H1 (cell line): ENCODE data around the gene SLC24A4. TPM values are rescaled to one million over a fixed set of nuclear protein-coding genes. Genes with fewer than 3 reads are reported as not detected.

Experiments
- CTCF ChIA-PET: fragments of 300-600 bp; sonication (Branson Sonifier 250); formaldehyde crosslinking; loops from one replicate; lab custom pipeline; 2021; ENCODE audit not compliant: partially characterized antibody; lab: Charles Lee
- POLR2A ChIA-PET: fragments of 300-600 bp; sonication (Branson Sonifier 250); formaldehyde crosslinking; loops from one replicate; lab custom pipeline; 2021; ENCODE audit warnings: inconsistent platforms; ENCODE audit not compliant: partially characterized antibody; lab: Charles Lee
- DNase-seq, 2 experiments: peaks; one replicate each; pipeline versions ENCODE4 v3.0.0 to v3.0.0-alpha.2; 2010 to 2022; ENCODE audit warnings: low spot score in 2 of 2, low read depth in 1 of 2, mixed read lengths in 1 of 2
- FAIRE-seq: peaks from 2 replicates; lab custom pipeline; 2011; peaks lifted over from hg19 to GRCh38; lab: Jason Lieb, UNC
- H2AFZ ChIP-seq: 2 replicates; pipeline ENCODE4 v1.8.1; 2012; ENCODE audit warnings: low read length, inconsistent platforms
- H2AK5ac ChIP-seq: 2 replicates; pipeline ENCODE4 v1.6.1; 2013; ENCODE audit warnings: low read depth, low read length
- H2BK120ac ChIP-seq: replicated peaks from 2 replicates; pipeline ENCODE3; 2013; ENCODE audit warnings: low read depth, low read length, inconsistent platforms
- H2BK12ac ChIP-seq: 2 replicates; pipeline ENCODE4 v1.6.1; 2013; ENCODE audit warnings: low read depth, low read length
- H2BK15ac ChIP-seq: 2 replicates; pipeline ENCODE4 v1.6.1; 2013; ENCODE audit warnings: low read length
- H2BK20ac ChIP-seq: 2 replicates; pipeline ENCODE4 v1.6.1; 2013; ENCODE audit warnings: low read length
- H2BK5ac ChIP-seq: 2 replicates; pipeline ENCODE4 v1.6.1; 2013; ENCODE audit warnings: low read depth, low read length
- H3K14ac ChIP-seq: 2 replicates; pipeline ENCODE4 v1.6.1; 2013; ENCODE audit warnings: inconsistent platforms; ENCODE audit not compliant: insufficient read length
- H3K18ac ChIP-seq: 2 replicates; pipeline ENCODE4 v1.6.1; 2013; ENCODE audit warnings: low read length; ENCODE audit errors: extremely low read depth
- H3K23ac ChIP-seq: 2 replicates; pipeline ENCODE4 v1.6.1; 2013; ENCODE audit warnings: inconsistent platforms; ENCODE audit not compliant: insufficient read length
- H3K23me2 ChIP-seq: 2 replicates; pipeline ENCODE4 v1.6.1; 2013; ENCODE audit warnings: low read depth, low read length
- H3K27ac ChIP-seq: 2 replicates; pipeline ENCODE4 v1.6.1; 2011; ENCODE audit warnings: low read depth, low read length, inconsistent platforms
- H3K27me3 ChIP-seq, 4 experiments: replicated peaks in 1 of 4; 1 replicate in 1 of 4; 2 replicates in 3 of 4; pipeline versions ENCODE4 v1.6.1 to v1.8.1; 2011 to 2013; ENCODE audit warnings: low read length in 3 of 4, mild to moderate bottlenecking in 3 of 4, inconsistent platforms in 2 of 4, mixed read lengths in 2 of 4, moderate library complexity in 1 of 4; ENCODE audit not compliant: control insufficient read depth in 3 of 4, insufficient read depth in 3 of 4; ENCODE audit errors: extremely low read depth in 1 of 4
- H3K36me3 ChIP-seq, 4 experiments: 2 replicates each; pipeline versions ENCODE4 v1.6.1 to v1.8.1; 2011 to 2013; ENCODE audit warnings: mild to moderate bottlenecking in 4 of 4, low read length in 3 of 4, moderate library complexity in 2 of 4, control low read depth in 1 of 4, inconsistent platforms in 1 of 4; ENCODE audit not compliant: insufficient read depth in 4 of 4, control insufficient read depth in 2 of 4
- H3K4ac ChIP-seq: replicated peaks from 2 replicates; pipeline ENCODE3; 2013; ENCODE audit warnings: low read length, low read depth, mixed read lengths, inconsistent platforms; ENCODE audit not compliant: insufficient read length
- H3K4me1 ChIP-seq, 4 experiments: replicated peaks in 1 of 4; 1 replicate in 1 of 4; 2 replicates in 3 of 4; pipeline versions ENCODE4 v1.6.1 to v1.8.1; 2011 to 2013; ENCODE audit warnings: low read length in 3 of 4, inconsistent platforms in 2 of 4, mixed read lengths in 1 of 4; ENCODE audit not compliant: insufficient read depth in 4 of 4, control insufficient read depth in 3 of 4
- H3K4me2 ChIP-seq, 2 experiments: 2 replicates each; pipeline versions ENCODE4 v1.6.1 to v1.8.1; 2011 to 2013; ENCODE audit warnings: low read depth in 2 of 2, low read length in 2 of 2, control low read depth in 1 of 2, inconsistent platforms in 1 of 2, mild to moderate bottlenecking in 1 of 2; ENCODE audit not compliant: insufficient read depth in 1 of 2
- H3K4me3 ChIP-seq, 4 experiments: fragments of 200-600, 300-600 bp in 1 of 4; sonication (generic), shearing (Covaris generic), sonication (Bioruptor Twin) in 1 of 4; 2 replicates each; pipeline versions ENCODE4 v1.5.1 to v1.8.1; 2011 to 2016; ENCODE audit warnings: low read length in 4 of 4, low read depth in 3 of 4, control low read depth in 2 of 4, inconsistent platforms in 2 of 4, mild to moderate bottlenecking in 2 of 4, mixed read lengths in 1 of 4, moderate library complexity in 1 of 4; ENCODE audit not compliant: insufficient read depth in 2 of 4; ENCODE audit errors: extremely low read depth in 1 of 4
- H3K56ac ChIP-seq: replicated peaks from 2 replicates; pipeline ENCODE3; 2013; ENCODE audit warnings: low read depth, mild to moderate bottlenecking, mixed read lengths, low read length, inconsistent platforms; ENCODE audit not compliant: insufficient read length
- H3K79me1 ChIP-seq: 2 replicates; pipeline ENCODE4 v1.6.1; 2013; ENCODE audit warnings: low read depth, low read length, control low read depth
- H3K79me2 ChIP-seq, 2 experiments: 2 replicates each; pipeline versions ENCODE4 v1.6.1 to v1.8.1; 2012 to 2013; ENCODE audit warnings: low read length in 2 of 2, mild to moderate bottlenecking in 2 of 2, inconsistent platforms in 1 of 2; ENCODE audit not compliant: insufficient read depth in 2 of 2, control insufficient read depth in 1 of 2
- H3K9ac ChIP-seq, 4 experiments: replicated peaks in 1 of 4; 1 replicate in 1 of 4; 2 replicates in 3 of 4; pipeline versions ENCODE4 v1.6.1 to v1.8.1; 2011 to 2013; ENCODE audit warnings: low read depth in 3 of 4, low read length in 3 of 4, control low read depth in 2 of 4, mild to moderate bottlenecking in 2 of 4, moderate library complexity in 2 of 4, inconsistent platforms in 1 of 4; ENCODE audit errors: extremely low read depth in 1 of 4
- H3K9me3 ChIP-seq, 2 experiments: 2 replicates each; pipeline versions ENCODE4 v1.6.1 to v1.8.1; 2012 to 2013; ENCODE audit warnings: mild to moderate bottlenecking in 2 of 2, moderate library complexity in 2 of 2, control low read depth in 1 of 2, inconsistent platforms in 1 of 2, low read depth in 1 of 2, low read length in 1 of 2, mixed read lengths in 1 of 2; ENCODE audit not compliant: insufficient read depth in 2 of 2
- H4K20me1 ChIP-seq, 2 experiments: replicated peaks in 1 of 2; 2 replicates each; pipeline versions ENCODE3 to v1.8.1; 2011 to 2013; ENCODE audit warnings: inconsistent platforms in 2 of 2, low read length in 2 of 2, mild to moderate bottlenecking in 1 of 2; ENCODE audit not compliant: insufficient read depth in 2 of 2, control insufficient read depth in 1 of 2
- H4K5ac ChIP-seq: 2 replicates; pipeline ENCODE4 v1.6.1; 2013; ENCODE audit warnings: low read length, low read depth, mixed read lengths, inconsistent platforms; ENCODE audit not compliant: insufficient read length
- H4K8ac ChIP-seq: 2 replicates; pipeline ENCODE4 v1.8.0; 2013; ENCODE audit warnings: mild to moderate bottlenecking, moderate library complexity, low read length, inconsistent platforms; ENCODE audit not compliant: insufficient read depth; ENCODE audit errors: extremely low read depth
- H4K91ac ChIP-seq: replicated peaks from 2 replicates; pipeline ENCODE3; 2013; ENCODE audit warnings: low read length, mixed read lengths, inconsistent platforms; ENCODE audit not compliant: insufficient read length
- CHD2 ChIP-seq: IDR thresholded peaks from 2 replicates; pipeline ENCODE4 v1.6.1; 2012; ENCODE audit warnings: low read length, improper control_type of control experiment
- WGBS, 2 experiments: shearing (Covaris generic) in 1 of 2; methylation state at CpG; one replicate each; pipeline versions ENCODE4 v1.1.6 to v1.1.7; 2013 to 2015; ENCODE audit warnings: low lambda C conversion rate in 2 of 2, mixed read lengths in 2 of 2, inconsistent platforms in 1 of 2, low coverage in 1 of 2, missing lambda C conversion rate in 1 of 2; ENCODE audit not compliant: insufficient replicate concordance in 2 of 2, insufficient coverage in 1 of 2, insufficient read length in 1 of 2; ENCODE audit errors: extremely low coverage in 1 of 2, missing lambda C conversion rate in 1 of 2; 5-methylcytosine and 5-hydroxymethylcytosine counted together
- polyA plus RNA-seq, 7 experiments: library from polyadenylated mRNA; depleted of rRNA in 3 of 7; stranded (reverse) in 5 of 7; unstranded in 2 of 7; fragments of >200 nt in 5 of 7; fragments of 200-250 nt in 2 of 7; gene quantifications; 1 replicate in 5 of 7; 2 replicates in 1 of 7; 4 replicates in 1 of 7; pipeline versions ENCODE4 v1.2.1 to v1.2.3, GENCODE V29; 2011 to 2013; ENCODE audit warnings: missing spikeins in 2 of 7, mixed read lengths in 2 of 7
- total RNA-seq: library from RNA; stranded (reverse); fragmentation: NEBNext Ultra II Directional; extraction: Animal tissue kit (Norgen Biotek cat#: 25700); gene quantifications from 2 replicates; pipeline ENCODE4 v1.2.1, GENCODE V29; 2021

SLC24A4 gene
- total and polyA plus RNA-seq, 2 of the 8 experiments (the other 6 are each of a cell fraction or from before 2014, with no cell fraction given) = 0.27 to 0.89 TPM

- Histone ChIP-seq H3K23ac (no peak overlapping the region), H4K20me1 (no peaks in the 10 kb centered on the region), H4K91ac (no peak overlapping the region), H3K27ac (no peak overlapping the region), H4K8ac (no peak overlapping the region), H2BK120ac (no peak overlapping the region), H3K79me1 (no peaks in the 10 kb centered on the region), H3K4me3 (no peak overlapping the region), H3K14ac (no peak overlapping the region), H3K4me2 (no peak overlapping the region), H2BK15ac (no peak overlapping the region), H3K27me3 (no peaks in the 10 kb centered on the region), H2BK20ac (no peak overlapping the region), H3K36me3 (no peaks in the 10 kb centered on the region), H3K9me3 (no peaks in the 10 kb centered on the region), H3K18ac (no peak overlapping the region), H3K23me2 (no peaks in the 10 kb centered on the region), H3K56ac (no peak overlapping the region), H3K4me1 (no peaks in the 10 kb centered on the region), H2BK5ac (no peak overlapping the region), H2AFZ (no peak overlapping the region), H4K5ac (no peak overlapping the region), H2AK5ac (no peak overlapping the region), H2BK12ac (no peak overlapping the region), H3K9ac (no peak overlapping the region), H3K4ac (no peak overlapping the region), H3K79me2 (no peaks in the 10 kb centered on the region)
- WGBS, 2 experiments = 82% methylated on average over 6 of the region's 6 CpGs; no CpG with 5 or more reads in 1 of the 2 experiments
- DNase-seq = no peak
- ChIA-PET CTCF (interaction anchor here (0.8 kb wide), 1 partner anchor 19 kb away, joined by 3 read pairs; no protein-coding TSS in a partner anchor), POLR2A (interaction anchor here (0.7 kb wide), 1 partner anchor 127 kb away, joined by 3 read pairs; no protein-coding TSS in a partner anchor)
- no peak for TF ChIP-seq CHD2
- FAIRE-seq = no peak
These were observed 25.0 kb upstream of the SLC24A4 start for GRCh38 chr14:92297818-92298595.
